ENCODE measurements around the gene ANKFY1. TPM values are rescaled to one million over a fixed set of nuclear protein-coding genes. Genes with fewer than 3 reads are reported as not detected.

ANKFY1 gene
- polyA plus RNA-seq, 1 experiment, result 43.5 TPM

GRCh38 chr17:4270736-4271135 is 7.0 kb upstream of the ANKFY1 start:
- TF ChIP-seq CTCF (IDR thresholded peaks at IDR 0.05; ENCODE audit: insufficient read depth, low read depth, low read length), result no peak
- peaks cover 1% of the 10 kb centered on the region; the same call in 1 of the 2 replicates for H3K36me3 ChIP-seq (ENCODE audit: control insufficient read depth, insufficient read depth, low read length)
- DNase-seq (ENCODE audit: low read depth), result no peak
- no peak overlapping the region for H3K4me3 ChIP-seq (ENCODE audit: low read depth, low read length)
- no peaks in the 10 kb centered on the region for H3K27me3 ChIP-seq (ENCODE audit: control insufficient read depth, insufficient read depth, low read length)
- ChIA-PET POLR2A (no interaction called here), CTCF (no interaction called here)

GRCh38 chr17:4269915-4270314 is 6.1 kb upstream of the ANKFY1 start:
- ChIA-PET POLR2A (no interaction called here), CTCF (no interaction called here)
- Histone ChIP-seq H3K36me3 (ENCODE audit: control insufficient read depth, insufficient read depth, low read length) (peaks cover 1% of the 10 kb centered on the region; the same call in 1 of the 2 replicates), H3K4me3 (ENCODE audit: low read depth, low read length) (no peak overlapping the region), H3K27me3 (ENCODE audit: control insufficient read depth, insufficient read depth, low read length) (no peaks in the 10 kb centered on the region)
- no peak for DNase-seq (ENCODE audit: low read depth)
- TF ChIP-seq CTCF (IDR thresholded peaks at IDR 0.05; ENCODE audit: insufficient read depth, low read depth, low read length), result no peak

- DNase-seq (ENCODE audit: low read depth), result no peak
- POLR2A ChIA-PET, result no interaction called here
- CTCF ChIA-PET, result interaction anchor here (0.5 to 1.3 kb wide), 3 partner anchors 17 to 55 kb away, joined by 3 to 4 read pairs (median 3); no protein-coding TSS in a partner anchor
- Histone ChIP-seq H3K4me3 (ENCODE audit: low read depth, low read length) (no peak overlapping the region), H3K36me3 (ENCODE audit: control insufficient read depth, insufficient read depth, low read length) (0 out of 2 replicates have a peak, but pooled peaks cover 1% of the 10 kb centered on the region), H3K27me3 (ENCODE audit: control insufficient read depth, insufficient read depth, low read length) (no peaks in the 10 kb centered on the region)
- TF ChIP-seq CTCF (IDR thresholded peaks at IDR 0.05; ENCODE audit: insufficient read depth, low read depth, low read length), result no peak
Measured at GRCh38 chr17:4267402-4267801, 3.6 kb upstream of the ANKFY1 start.

GRCh38 chr17:4266550-4266949 is 2.8 kb upstream of the ANKFY1 start:
- ChIA-PET POLR2A (no interaction called here), CTCF (interaction anchor here (0.9 to 1.3 kb wide), 2 partner anchors 16 to 34 kb away, joined by 3 read pairs; no protein-coding TSS in a partner anchor)
- no peaks in the 10 kb centered on the region for H3K27me3 ChIP-seq (ENCODE audit: control insufficient read depth, insufficient read depth, low read length)
- H3K4me3 ChIP-seq (ENCODE audit: low read depth, low read length), result no peak overlapping the region
- no peak for TF ChIP-seq CTCF (IDR thresholded peaks at IDR 0.05; ENCODE audit: insufficient read depth, low read depth, low read length)
- 0 out of 2 replicates have a peak, but pooled peaks cover 1% of the 10 kb centered on the region for H3K36me3 ChIP-seq (ENCODE audit: control insufficient read depth, insufficient read depth, low read length)
- no peak for DNase-seq (ENCODE audit: low read depth)

GRCh38 chr17:4262703-4263102 is 1.1 kb downstream of the ANKFY1 start:
- TF ChIP-seq CTCF (IDR thresholded peaks at IDR 0.05; ENCODE audit: insufficient read depth, low read depth, low read length), result no peak
- Histone ChIP-seq H3K4me3 (ENCODE audit: low read depth, low read length) (peak overlapping the region; percentile 91), H3K27me3 (ENCODE audit: control insufficient read depth, insufficient read depth, low read length) (no peaks in the 10 kb centered on the region), H3K36me3 (ENCODE audit: control insufficient read depth, insufficient read depth, low read length) (no peaks in the 10 kb centered on the region)
- POLR2A ChIA-PET, result no interaction called here
- CTCF ChIA-PET, result interaction anchor here (0.7 to 2.4 kb wide), 3 partner anchors 13 to 156 kb away, joined by 3 to 8 read pairs (median 3); no protein-coding TSS in a partner anchor
- DNase-seq (ENCODE audit: low read depth), result no peak
